Left cardiac atrium (tissue), 4 donors: Measurements from ENCODE around the gene WRAP53. TPM values are rescaled to one million over a fixed set of nuclear protein-coding genes. Genes with fewer than 3 reads are reported as not detected.

Source experiments
- ATAC-seq, 2 donors: fragments of 200-7000 bp; cut with Tn5 transposase; one replicate each; pipeline ENCODE4 v1.9.1; 2020; ENCODE audit warnings: mild to moderate bottlenecking in 2 of 2, moderate library complexity in 2 of 2
- DNase-seq: peaks from one replicate; pipeline ENCODE4 v3.0.0-alpha.2; 2020
- intact Hi-C, 2 donors: fragments of 100-400 bp; cut with DNase I; formaldehyde crosslinking; loops; one replicate each; pipeline versions ENCODE4 v1.14.1 to v1.15.1; 2022 to 2023
- total RNA-seq, 2 donors: library from RNA; stranded (reverse); fragmentation: NEBNext Ultra II Directional; extraction: Animal tissue kit (Norgen Biotek cat#: 25700); gene quantifications; one replicate each; pipeline ENCODE4 v1.2.1, GENCODE V29; 2021
- donor health status: DM: no; HTN: yes; CAD: no.
- donor health status: DM: no; HTN: yes; CAD: no; lungs with severe emphysema.
- donor health status: DM: yes; HTN: yes; CAD: no.
- donor health status: Dilated cardiomyopathy.

Gene WRAP53
- total RNA-seq, 2 donors from 2014 or later = 3.7 to 6.0 TPM

DNA sequence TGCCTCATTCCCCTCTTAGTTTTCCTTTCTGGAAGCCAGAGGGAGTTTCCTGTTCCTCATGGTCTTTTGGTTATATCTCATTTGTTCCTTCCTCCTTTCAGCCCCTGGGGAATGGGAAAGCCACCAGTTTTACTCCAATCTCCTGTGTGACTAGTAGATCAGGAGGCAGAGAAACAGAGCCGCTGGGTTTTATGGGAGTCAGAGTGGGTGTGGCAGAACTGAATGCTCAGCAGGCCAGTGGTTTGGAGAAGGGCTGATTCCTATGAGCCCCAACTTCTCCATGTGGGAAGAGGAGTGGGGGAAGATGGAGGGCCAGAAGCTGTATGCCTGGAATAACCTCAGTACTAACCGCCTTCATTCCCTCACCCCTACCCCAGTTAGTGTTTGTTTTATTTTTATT lies 33.3 kb downstream of the WRAP53 start:
- intact Hi-C loops = no loop called here
- ATAC-seq = no peak
- no peak for DNase-seq

DNA sequence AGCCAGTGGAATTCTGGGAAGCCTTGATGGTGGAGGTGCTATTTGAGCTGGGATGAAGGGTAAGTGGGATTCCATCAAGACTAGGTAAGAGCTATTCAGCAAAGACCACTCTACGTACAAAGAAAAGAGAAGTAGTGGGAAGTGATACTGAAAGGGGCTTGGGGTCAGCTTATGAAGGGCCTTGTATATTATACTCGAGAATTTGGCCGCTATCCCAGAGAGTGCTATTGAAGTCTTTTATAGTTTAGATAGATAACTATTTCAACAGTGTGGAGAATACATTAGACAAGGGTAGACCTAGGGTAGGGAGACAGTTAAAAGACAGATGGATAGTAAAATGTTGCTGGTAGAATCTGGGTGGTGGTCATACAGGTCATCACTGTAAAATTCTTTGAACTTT lies 39.6 kb downstream of the WRAP53 start:
- DNase-seq = no peak
- intact Hi-C loops = no loop called here

DNA sequence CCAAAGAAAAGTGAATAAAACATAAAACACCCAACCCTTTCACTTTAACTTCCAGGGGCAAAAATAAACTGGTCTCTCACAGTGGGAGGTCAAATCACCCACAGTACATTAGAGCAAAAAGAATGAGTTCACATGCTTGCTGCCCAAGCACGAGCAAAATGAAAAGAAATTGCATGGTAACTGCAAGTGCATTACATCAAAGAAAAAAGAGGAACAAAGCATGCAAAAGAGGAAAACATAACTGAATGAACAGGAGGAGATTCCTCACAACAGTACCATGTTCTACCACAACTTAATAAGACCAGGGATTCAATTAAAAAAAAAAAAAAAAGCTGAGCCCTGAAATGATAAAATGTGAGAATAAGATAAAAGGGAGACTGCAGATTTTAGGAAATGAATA lies 41.5 kb downstream of the WRAP53 start:
- ATAC-seq (no peak), DNase-seq (no peak)
- intact Hi-C loops = no loop called here

More for the DNA sequence above, 39.6 kb downstream of the WRAP53 start:
- ATAC-seq = no peak

DNA sequence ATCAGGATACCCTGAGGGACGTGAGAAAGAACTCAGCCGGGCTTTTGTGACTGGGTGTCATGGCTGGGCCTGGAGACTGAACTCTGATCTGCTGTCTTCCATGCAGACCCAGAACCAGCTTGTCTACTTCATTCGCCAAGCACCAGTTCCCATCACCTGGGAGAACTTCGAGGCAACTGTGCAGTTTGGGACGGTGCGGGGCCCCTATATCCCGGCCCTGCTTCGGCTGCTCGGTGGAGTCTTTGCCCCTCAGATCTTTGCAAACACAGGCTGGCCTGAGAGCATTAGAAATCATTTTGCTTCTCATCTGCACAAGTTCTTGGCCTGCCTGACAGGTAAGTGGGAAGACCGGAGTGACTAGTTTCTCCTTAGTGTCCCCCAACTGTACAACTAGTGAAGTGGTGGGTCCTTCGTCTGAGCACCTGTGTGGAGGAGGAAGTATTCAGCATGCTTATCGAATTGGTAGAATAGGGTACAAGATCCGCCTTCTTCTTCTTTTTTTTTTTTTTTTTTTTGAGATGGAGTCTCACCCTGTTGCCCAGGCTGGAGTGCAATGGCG lies 44.8 kb downstream of the WRAP53 start:
- no peak for DNase-seq
- no peak for ATAC-seq
- intact Hi-C loops = no loop called here

DNA sequence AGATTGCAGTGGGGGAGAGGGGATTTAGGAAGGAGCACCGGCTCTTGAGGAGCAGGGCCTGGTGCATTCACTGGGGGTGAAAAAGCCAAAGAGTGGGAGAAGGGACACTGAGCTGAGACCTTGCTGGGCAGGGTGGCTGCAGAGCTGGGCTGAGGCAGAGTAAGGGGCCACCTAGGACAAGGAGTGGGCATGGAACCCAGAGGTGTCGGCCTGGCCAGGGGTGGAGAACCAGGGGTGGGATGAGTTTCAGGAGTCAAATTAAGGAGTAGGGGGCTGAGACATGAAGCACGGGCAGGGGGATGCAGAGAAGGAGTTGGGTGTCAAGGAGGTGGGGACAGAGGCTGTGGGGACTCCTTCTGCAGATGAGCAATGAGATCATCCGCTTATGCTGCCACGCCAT lies 49.3 kb downstream of the WRAP53 start:
- intact Hi-C loops = no loop called here
- no peak for DNase-seq
- ATAC-seq = no peak

DNA sequence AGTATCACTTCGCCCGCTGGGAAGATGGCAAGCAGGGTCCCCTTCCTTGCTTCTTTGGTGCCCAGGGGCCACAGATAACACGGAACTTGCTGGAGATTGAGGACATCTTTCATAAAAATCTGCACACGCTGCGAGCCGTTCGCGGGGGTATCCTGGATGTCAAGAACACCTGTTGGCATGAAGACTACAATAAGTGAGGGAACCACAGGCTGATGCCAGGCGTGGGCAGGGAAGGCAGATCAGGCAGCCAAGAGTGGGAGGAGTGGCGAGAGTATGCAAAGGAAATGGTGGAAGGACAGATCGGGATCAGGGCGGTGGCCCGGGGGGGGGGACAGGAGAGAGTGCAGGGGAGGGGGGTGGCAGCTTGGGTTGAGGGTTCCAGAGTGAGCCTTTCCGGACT lies 51.5 kb downstream of the WRAP53 start:
- DNase-seq = no peak
- intact Hi-C loops = loop anchor here (5.0 to 10.0 kb wide), 4 partner anchors 145 to 305 kb away; partner anchors contain the start of gene CHD3 (in 1 of the 2)
- no peak for ATAC-seq

DNA sequence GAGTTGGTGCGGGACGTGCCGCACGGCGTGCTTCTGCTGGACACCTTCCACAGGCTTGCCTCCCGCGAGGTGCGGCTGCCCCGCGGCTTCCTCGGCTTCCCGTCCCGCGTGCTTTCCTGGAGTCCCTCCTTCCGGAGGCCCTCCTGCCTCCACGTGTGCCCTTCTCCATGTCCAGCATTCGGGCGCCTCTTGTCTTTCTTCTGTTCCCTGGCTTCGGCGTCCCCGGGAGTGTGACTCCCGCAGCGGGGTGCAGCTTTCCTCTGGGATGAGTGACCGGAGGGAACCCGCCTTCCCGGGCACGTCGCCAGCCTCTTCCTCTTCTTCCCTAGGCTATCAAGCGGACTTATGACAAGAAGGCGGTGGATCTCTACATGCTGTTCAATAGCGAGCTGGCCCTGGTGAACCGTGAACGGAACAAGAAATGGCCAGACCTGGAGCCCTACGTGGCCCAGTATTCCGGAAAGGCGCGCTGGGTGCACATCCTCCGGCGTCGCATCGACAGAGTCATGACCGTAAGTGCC lies 52.3 kb downstream of the WRAP53 start:
- ATAC-seq (no peak), DNase-seq (no peak)

DNA sequence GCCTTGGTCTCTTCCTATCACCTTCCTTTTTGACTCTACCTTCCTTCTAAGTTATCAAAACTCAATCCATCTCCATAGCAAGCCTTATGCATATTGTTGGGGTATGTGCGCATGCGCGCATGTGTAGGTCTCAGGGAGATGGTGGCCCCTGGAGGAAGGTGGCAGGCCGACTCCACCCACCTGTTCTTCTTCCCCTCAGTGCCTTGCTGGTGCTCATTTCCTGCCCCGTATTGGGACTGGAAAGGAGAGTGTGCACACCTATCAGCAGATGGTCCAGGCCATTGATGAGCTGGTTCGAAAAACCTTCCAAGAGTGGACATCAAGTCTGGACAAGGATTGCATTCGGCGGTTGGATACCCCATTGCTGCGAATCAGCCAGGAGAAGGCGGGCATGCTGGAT lies 54.5 kb downstream of the WRAP53 start:
- no peak for ATAC-seq
- no peak for DNase-seq
- intact Hi-C loops = loop anchor here (5.0 to 10.0 kb wide), 4 partner anchors 142 to 302 kb away; partner anchors contain the start of gene CHD3 (in 1 of the 2)

More for the DNA sequence above, 52.3 kb downstream of the WRAP53 start:
- intact Hi-C loops = loop anchor here (5.0 to 10.0 kb wide), 4 partner anchors 144 to 304 kb away; partner anchors contain the start of gene CHD3 (in 1 of the 2)

DNA sequence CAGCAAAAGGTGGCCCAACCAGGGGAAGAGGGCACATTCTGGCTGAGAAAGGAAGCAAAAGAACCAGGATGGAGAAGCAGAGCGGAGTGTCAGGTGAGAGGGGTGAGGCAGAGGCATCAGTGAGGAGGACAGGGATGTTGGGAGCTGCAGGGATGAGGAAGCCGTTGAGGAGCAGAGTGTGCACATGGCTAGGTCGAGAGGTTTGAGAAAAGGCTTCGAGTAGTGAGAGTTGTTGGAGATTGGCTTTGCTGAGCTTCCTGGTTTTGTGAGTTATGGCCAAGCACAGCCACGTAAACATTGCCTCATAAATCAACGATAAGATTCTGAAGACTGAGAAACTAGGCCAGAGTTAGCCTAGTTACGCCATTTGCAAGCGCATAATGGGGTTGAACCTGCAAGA lies 56.1 kb downstream of the WRAP53 start:
- intact Hi-C loops = loop anchor here (5.0 to 10.0 kb wide), 4 partner anchors 140 to 300 kb away; partner anchors contain the start of gene CHD3 (in 1 of the 2)

DNA sequence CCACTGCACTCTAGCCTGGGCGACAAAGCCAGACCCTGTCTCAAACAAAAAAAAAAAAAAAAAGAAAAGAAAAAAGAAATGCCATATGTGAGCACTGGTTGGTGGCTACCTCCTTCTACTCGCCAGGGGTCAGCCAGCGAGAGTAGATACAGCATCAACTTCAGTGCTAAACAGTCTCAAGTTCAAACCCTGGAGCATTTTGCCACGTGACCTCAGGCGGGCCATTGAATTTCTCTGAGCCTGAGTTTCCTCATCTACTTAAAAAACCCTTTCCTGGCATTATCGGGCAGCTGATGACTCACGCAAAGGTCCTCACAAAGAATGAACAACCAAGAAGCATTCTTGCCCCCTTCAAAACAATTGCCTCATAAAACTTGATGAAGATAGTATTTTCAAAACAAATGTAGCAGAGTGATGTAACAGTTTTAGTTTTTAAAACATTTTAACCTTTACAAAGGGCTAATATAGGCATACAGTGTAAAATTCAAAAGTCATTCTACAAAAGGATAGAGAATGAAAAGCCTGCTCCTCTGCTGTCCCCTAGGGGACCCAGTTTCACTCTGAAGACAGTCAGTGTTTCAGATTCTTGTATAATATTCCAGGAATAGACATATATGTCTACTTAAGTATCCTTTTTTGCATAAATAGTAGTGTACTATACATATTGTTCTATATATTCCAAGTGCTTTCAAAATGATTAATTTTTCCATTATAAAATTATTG lies 57.6 kb downstream of the WRAP53 start:
- ATAC-seq (peak in 1 of 2 donors; percentile 13), DNase-seq (peak; percentile 41)
- intact Hi-C loops = loop anchor here (5.0 to 10.0 kb wide), 4 partner anchors 76 to 299 kb away; partner anchors contain the start of gene CHD3 (in 1 of the 2)

More for the DNA sequence above, 56.1 kb downstream of the WRAP53 start:
- no peak for DNase-seq
- ATAC-seq = no peak

DNA sequence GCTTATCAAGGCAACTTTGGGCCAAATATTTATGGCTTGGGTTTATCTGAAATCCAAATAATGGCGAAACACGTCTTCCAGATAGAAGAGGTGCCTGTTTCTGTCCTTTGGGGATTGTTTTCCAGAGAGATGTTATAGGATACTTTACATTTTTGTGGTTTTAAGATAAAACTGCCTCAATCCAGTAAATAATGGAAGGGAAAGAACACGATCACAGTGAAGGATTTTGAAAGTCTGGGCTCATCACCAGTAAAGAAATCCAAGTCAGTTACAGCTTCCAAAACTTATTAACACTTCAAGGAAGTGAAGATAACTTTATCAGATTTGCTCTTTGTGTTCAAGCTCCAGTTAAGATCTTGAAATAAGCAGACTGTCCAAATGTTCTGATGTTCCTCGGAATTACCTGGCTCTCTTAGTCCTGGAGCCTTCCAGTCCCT lies 59.4 kb downstream of the WRAP53 start:
- intact Hi-C loops = loop anchor here (5.0 to 10.0 kb wide), 4 partner anchors 75 to 297 kb away; partner anchors contain the start of gene CHD3 (in 1 of the 2)
- ATAC-seq (no peak), DNase-seq (no peak)

DNA sequence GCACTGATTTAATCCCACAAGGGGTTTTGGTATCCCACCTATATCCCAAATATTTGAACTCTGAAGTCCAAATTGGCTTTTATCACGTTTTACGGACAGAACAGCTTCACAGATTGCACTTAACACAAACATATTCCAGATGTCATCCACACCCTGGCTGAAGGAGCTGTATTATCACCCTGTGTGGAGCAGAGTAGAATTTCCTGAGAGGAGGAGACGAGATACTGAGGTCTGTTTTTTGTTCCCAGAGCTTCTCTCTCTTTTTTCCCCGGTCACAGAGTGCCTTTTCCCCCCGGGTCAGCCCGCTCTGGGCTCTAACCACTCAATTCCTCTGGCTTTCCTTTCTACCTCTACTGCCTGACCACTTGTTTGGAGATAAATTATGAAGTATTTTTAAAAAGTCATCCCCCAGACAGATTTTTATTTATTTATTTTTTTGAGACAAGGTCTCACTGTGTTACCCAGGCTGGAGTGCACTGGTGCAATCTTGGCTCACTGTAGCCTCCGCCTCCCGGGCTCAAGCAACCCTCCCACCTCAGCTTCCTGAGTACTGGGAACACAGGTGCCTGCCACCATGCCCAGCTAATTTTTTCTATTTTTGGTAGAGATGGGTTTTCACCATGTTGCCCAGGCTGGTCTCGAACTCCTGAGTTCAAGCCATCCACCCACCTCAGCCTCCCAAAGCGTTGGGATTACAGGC lies 59.9 kb downstream of the WRAP53 start:
- intact Hi-C loops = loop anchor here (5.0 to 10.0 kb wide), 4 partner anchors 74 to 297 kb away; partner anchors contain the start of gene CHD3 (in 1 of the 2)
- DNase-seq = no peak
- peak; percentile 62 to 65 for ATAC-seq

DNA sequence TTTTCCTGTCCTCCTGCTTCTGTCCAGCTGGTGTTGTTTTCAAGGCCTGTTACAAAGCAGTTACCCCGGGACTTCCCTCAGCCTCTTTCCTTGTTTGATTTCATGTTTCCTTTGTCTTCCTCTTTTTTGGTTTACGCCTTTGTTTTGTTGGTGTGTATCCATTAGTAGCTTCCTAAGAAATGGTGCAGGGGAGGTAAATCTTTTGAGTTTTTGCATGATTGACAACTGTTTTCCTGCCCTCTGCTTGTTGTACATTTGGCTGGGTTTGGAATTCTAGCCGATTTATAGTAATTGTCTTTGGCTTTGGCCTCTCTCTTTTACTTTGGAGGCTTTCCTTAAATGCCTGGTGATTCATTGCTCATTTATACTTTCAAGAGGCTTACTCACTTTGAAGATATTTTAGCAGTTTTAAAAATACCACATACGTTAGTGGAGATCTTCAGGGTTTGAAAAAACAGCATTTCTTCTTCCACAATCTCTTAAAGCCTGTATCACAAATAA lies 62.1 kb downstream of the WRAP53 start:
- intact Hi-C loops = no loop called here
- peak in 1 of 2 donors; percentile 46 for ATAC-seq

More for the DNA sequence above, 62.1 kb downstream of the WRAP53 start:
- no peak for DNase-seq

Other genes with a start within 250 kb of the WRAP53 start
- 10 to 100 TPM; 20.5 to 24.6 TPM for gene FGF11, start 249.0 kb upstream of the WRAP53 start, total RNA-seq
- gene CHRNB1, start 243.4 kb upstream of the WRAP53 start, total RNA-seq = 10 to 100 TPM; 12.4 to 13.8 TPM
- gene ZBTB4, start 208.8 kb upstream of the WRAP53 start, total RNA-seq = 10 to 100 TPM; 62.1 to 62.2 TPM
- not detected for gene SLC35G6, start 207.0 kb upstream of the WRAP53 start, total RNA-seq
- 10 to 100 TPM; 42.8 to 56.9 TPM for gene POLR2A, start 204.1 kb upstream of the WRAP53 start, total RNA-seq
- 10 to 100 TPM; 31.0 to 47.6 TPM for gene TNFSF12, start 139.4 kb upstream of the WRAP53 start, total RNA-seq
- 10 to 100 TPM; 15.0 to 25.5 TPM for gene TNFSF13, start 129.7 kb upstream of the WRAP53 start, total RNA-seq
- 10 to 100 TPM; 27.2 to 30.5 TPM for gene SENP3, start 126.6 kb upstream of the WRAP53 start, total RNA-seq
- 10 to 100 TPM; 55.5 to 87.3 TPM for gene CD68, start 108.8 kb upstream of the WRAP53 start, total RNA-seq
- 10 to 100 TPM; 30.5 to 35.0 TPM for gene MPDU1, start 104.6 kb upstream of the WRAP53 start, total RNA-seq
- gene SOX15, start 98.4 kb upstream of the WRAP53 start, total RNA-seq = 1 to 10 TPM; 3.0 to 4.7 TPM
- 10 to 100 TPM; 68.3 to 68.7 TPM for gene FXR2, start 73.6 kb upstream of the WRAP53 start, total RNA-seq
- 10 to 100 TPM; 84.1 to 86.4 TPM for gene SAT2, start 60.7 kb upstream of the WRAP53 start, total RNA-seq
- gene SHBG, start 58.3 kb upstream of the WRAP53 start, total RNA-seq = under 1 TPM; 0.55 to 0.85 TPM
- 1 to 10 TPM; 1.8 to 3.7 TPM for gene ATP1B2, start 37.6 kb upstream of the WRAP53 start, total RNA-seq
- gene TP53, start 987 bp upstream of the WRAP53 start, total RNA-seq = 10 to 100 TPM; 18.5 to 23.7 TPM
- 1 to 10 TPM; 1.1 to 1.4 TPM for gene EFNB3, start 16.7 kb downstream of the WRAP53 start, total RNA-seq
- under 1 TPM; 0.05 to 0.24 TPM for gene DNAH2, start 29.3 kb downstream of the WRAP53 start, total RNA-seq
- gene KDM6B, start 145.7 kb downstream of the WRAP53 start, total RNA-seq = 10 to 100 TPM; 24.2 to 31.7 TPM
- gene TMEM88, start 166.6 kb downstream of the WRAP53 start, total RNA-seq = 10 to 100 TPM; 32.5 to 33.6 TPM
- gene NAA38, start 169.1 kb downstream of the WRAP53 start, total RNA-seq = 10 to 100 TPM; 66.9 to 83.1 TPM
- 10 to 100 TPM; 15.6 to 17.1 TPM for gene CYB5D1, start 169.5 kb downstream of the WRAP53 start, total RNA-seq
- 10 to 100 TPM; 24.9 to 32.9 TPM for gene CHD3, start 200.3 kb downstream of the WRAP53 start, total RNA-seq
- gene RNF227, start 227.8 kb downstream of the WRAP53 start, total RNA-seq = 1 to 10 TPM; 1.1 to 1.3 TPM
- gene KCNAB3, start 241.4 kb downstream of the WRAP53 start, total RNA-seq = under 1 TPM; 0.71 to 0.97 TPM
- 100 to 1,000 TPM in 1 of 2 donors, 10 to 100 TPM in 1; 79.6 to 107 TPM for gene TRAPPC1, start 243.5 kb downstream of the WRAP53 start, total RNA-seq
- gene CNTROB, start 243.7 kb downstream of the WRAP53 start, total RNA-seq = 10 to 100 TPM; 13.6 to 14.8 TPM